ENCODE measurements around the gene NPAS3. TPM values are rescaled to one million over a fixed set of nuclear protein-coding genes. Genes with fewer than 3 reads are reported as not detected.

Gene NPAS3
- total RNA-seq, 1 donor from 2014 or later, result 1.6 TPM

GRCh38 chr14:33433396-33433795 is 494.7 kb downstream of the NPAS3 start:
- no peak for TF ChIP-seq CTCF (IDR thresholded peaks at IDR 0.05; ENCODE audit: unreplicated experiment)
- H3K9me3 Mint-ChIP-seq (ENCODE audit: unreplicated experiment), result no peaks in the 10 kb centered on the region
- DNase-seq (ENCODE audit: low spot score), result no peak
- H3K36me3 Mint-ChIP-seq (ENCODE audit: low read depth, unreplicated experiment), result no peaks in the 10 kb centered on the region
- no peak overlapping the region for H3K4me3 Mint-ChIP-seq (ENCODE audit: unreplicated experiment)
- H3K27me3 Mint-ChIP-seq (ENCODE audit: unreplicated experiment), result no peaks in the 10 kb centered on the region
- H3K4me1 Mint-ChIP-seq (ENCODE audit: unreplicated experiment), result peaks cover 6% of the 10 kb centered on the region
- no peak overlapping the region for H3K27ac Mint-ChIP-seq (ENCODE audit: unreplicated experiment)

- TF ChIP-seq CTCF (IDR thresholded peaks at IDR 0.05; ENCODE audit: unreplicated experiment), result no peak
- H3K27ac Mint-ChIP-seq (ENCODE audit: unreplicated experiment), result no peak overlapping the region
- no peaks in the 10 kb centered on the region for H3K9me3 Mint-ChIP-seq (ENCODE audit: unreplicated experiment)
- H3K27me3 Mint-ChIP-seq (ENCODE audit: unreplicated experiment), result no peaks in the 10 kb centered on the region
- no peaks in the 10 kb centered on the region for H3K4me1 Mint-ChIP-seq (ENCODE audit: unreplicated experiment)
- no peak overlapping the region for H3K4me3 Mint-ChIP-seq (ENCODE audit: unreplicated experiment)
- no peak for DNase-seq (ENCODE audit: low spot score)
- H3K36me3 Mint-ChIP-seq (ENCODE audit: low read depth, unreplicated experiment), result no peaks in the 10 kb centered on the region
Observed at GRCh38 chr14:33435911-33436689, 497.4 kb downstream of the NPAS3 start.

GRCh38 chr14:33441633-33442032 is 503.0 kb downstream of the NPAS3 start:
- no peaks in the 10 kb centered on the region for H3K36me3 Mint-ChIP-seq (ENCODE audit: low read depth, unreplicated experiment)
- DNase-seq (ENCODE audit: low spot score), result no peak
- no peak for TF ChIP-seq CTCF (IDR thresholded peaks at IDR 0.05; ENCODE audit: unreplicated experiment)
- no peaks in the 10 kb centered on the region for H3K4me1 Mint-ChIP-seq (ENCODE audit: unreplicated experiment)
- H3K27ac Mint-ChIP-seq (ENCODE audit: unreplicated experiment), result no peak overlapping the region
- H3K4me3 Mint-ChIP-seq (ENCODE audit: unreplicated experiment), result no peak overlapping the region
- H3K27me3 Mint-ChIP-seq (ENCODE audit: unreplicated experiment), result no peaks in the 10 kb centered on the region
- no peaks in the 10 kb centered on the region for H3K9me3 Mint-ChIP-seq (ENCODE audit: unreplicated experiment)

GRCh38 chr14:33444136-33444535 is 505.5 kb downstream of the NPAS3 start:
- Mint-ChIP-seq H3K4me1 (ENCODE audit: unreplicated experiment) (no peaks in the 10 kb centered on the region), H3K36me3 (ENCODE audit: low read depth, unreplicated experiment) (no peaks in the 10 kb centered on the region), H3K9me3 (ENCODE audit: unreplicated experiment) (no peaks in the 10 kb centered on the region), H3K27ac (ENCODE audit: unreplicated experiment) (no peak overlapping the region), H3K27me3 (ENCODE audit: unreplicated experiment) (no peaks in the 10 kb centered on the region), H3K4me3 (ENCODE audit: unreplicated experiment) (no peak overlapping the region)
- no peak for TF ChIP-seq CTCF (IDR thresholded peaks at IDR 0.05; ENCODE audit: unreplicated experiment)
- no peak for DNase-seq (ENCODE audit: low spot score)

GRCh38 chr14:33449268-33449667 is 510.6 kb downstream of the NPAS3 start:
- no peak for TF ChIP-seq CTCF (IDR thresholded peaks at IDR 0.05; ENCODE audit: unreplicated experiment)
- no peak for DNase-seq (ENCODE audit: low spot score)
- Mint-ChIP-seq H3K36me3 (ENCODE audit: low read depth, unreplicated experiment) (no peaks in the 10 kb centered on the region), H3K4me1 (ENCODE audit: unreplicated experiment) (no peaks in the 10 kb centered on the region), H3K9me3 (ENCODE audit: unreplicated experiment) (no peaks in the 10 kb centered on the region), H3K27me3 (ENCODE audit: unreplicated experiment) (no peaks in the 10 kb centered on the region), H3K27ac (ENCODE audit: unreplicated experiment) (no peak overlapping the region), H3K4me3 (ENCODE audit: unreplicated experiment) (no peak overlapping the region)
